Spleen (tissue), 3 donors: ENCODE data around the gene PREPL.

Source experiments
- POLR2A ChIP-seq, 3 donors: fragments of 450-650 bp; IDR thresholded peaks; one replicate each; pipeline ENCODE4 v1.5.1; 2017; ENCODE audit warnings: antibody characterized with exemption in 3 of 3, mild to moderate bottlenecking in 1 of 3
- POLR2AphosphoS5 ChIP-seq, 3 donors: sonication (generic); formaldehyde crosslinking; IDR thresholded peaks; one replicate each; pipeline ENCODE4 v1.5.1; 2017; ENCODE audit warnings: antibody characterized with exemption in 3 of 3

GRCh38 chr2:44320832-44321231, 40.5 kb downstream of the PREPL start:
- TF ChIP-seq POLR2AphosphoS5 (IDR thresholded peaks at IDR 0.05) (no peak), POLR2A (IDR thresholded peaks at IDR 0.05) (no peak)
